ENCODE data around the gene FAM110C.
"Not testable (repeated sequence)": the region's sequence is repeated elsewhere in the genome, so short reads cannot be mapped to it uniquely, and the experiment has no call there.

The FAM110C gene

GRCh38 chr2:46471-47345 lies at the start of gene FAM110C:
FAM110C (minus strand) TSS chr2:46505; CDS start chr2:46385, 120 bp downstream.
- peak; percentile 75 for DNase-seq

- no peak for DNase-seq
These were observed 46.0 kb upstream of the FAM110C start for GRCh38 chr2:92326-92725.

- no peak for DNase-seq
These were observed 44.5 kb upstream of the FAM110C start for GRCh38 chr2:90645-91312.

- DNase-seq: no peak
These were observed 39.5 kb upstream of the FAM110C start for GRCh38 chr2:85761-86160.

GRCh38 chr2:84121-84520 lies 37.8 kb upstream of the FAM110C start:
- no peak for DNase-seq

GRCh38 chr2:80971-81736 lies 34.8 kb upstream of the FAM110C start:
- DNase-seq: no peak

GRCh38 chr2:80378-80777 lies 34.1 kb upstream of the FAM110C start:
- DNase-seq: no peak

GRCh38 chr2:71309-72035 lies 25.2 kb upstream of the FAM110C start:
- DNase-seq: no peak

GRCh38 chr2:69366-70344 lies 23.4 kb upstream of the FAM110C start:
- DNase-seq: no peak

- DNase-seq: not testable (repeated sequence)
These were observed 22.3 kb upstream of the FAM110C start for GRCh38 chr2:68637-69036.

GRCh38 chr2:66853-67252 lies 20.5 kb upstream of the FAM110C start:
- DNase-seq: no peak

GRCh38 chr2:65121-65520 lies 18.8 kb upstream of the FAM110C start:
- DNase-seq: no peak

GRCh38 chr2:55587-56448 lies 9.5 kb upstream of the FAM110C start:
- no peak for DNase-seq

GRCh38 chr2:51613-52012 lies 5.3 kb upstream of the FAM110C start:
- DNase-seq: no peak

- DNase-seq: peak; percentile 22
These were observed 1.4 kb upstream of the FAM110C start for GRCh38 chr2:47737-48136.

GRCh38 chr2:47346-47725 lies 1.0 kb upstream of the FAM110C start:
- DNase-seq: no peak

- DNase-seq: peak; percentile 21
These were observed 204 bp downstream of the FAM110C start for GRCh38 chr2:46131-46470.

GRCh38 chr2:45342-46130 lies 769 bp downstream of the FAM110C start:
- no peak for DNase-seq

GRCh38 chr2:44748-45341 lies 1.5 kb downstream of the FAM110C start:
- peak; percentile 28 for DNase-seq
